Calu3 (cell line): ENCODE data around the gene GOSR2. TPM values are rescaled to one million over a fixed set of nuclear protein-coding genes. Genes with fewer than 3 reads are reported as not detected.

Experiments used
- BruUV-seq: library from RNA; stranded (reverse); fragments of 400-500 nt; replicated peaks from 2 replicates; lab custom pipeline; 2021; lab: Mats Ljungman, UMichigan
- CTCF ChIA-PET: fragments of 300-600 bp; sonication (Branson Sonifier 250); formaldehyde crosslinking; loops from one replicate; lab custom pipeline; 2022; ENCODE audit warnings: antibody characterized with exemption; lab: Charles Lee
- DNase-seq: peaks from one replicate; pipeline ENCODE4 v3.0.0; 2022
- H3K27ac Mint-ChIP-seq: one replicate; pipeline ENCODE4 v1.8.0; 2022; ENCODE audit warnings: mixed read lengths; ENCODE audit not compliant: unreplicated experiment
- H3K27me3 Mint-ChIP-seq: one replicate; pipeline ENCODE4 v1.8.0; 2022; ENCODE audit warnings: mixed read lengths; ENCODE audit not compliant: unreplicated experiment
- H3K36me3 Mint-ChIP-seq: one replicate; pipeline ENCODE4 v1.8.0; 2022; ENCODE audit warnings: mild to moderate bottlenecking, moderate library complexity, mixed read lengths; ENCODE audit not compliant: insufficient read depth, unreplicated experiment
- H3K4me1 Mint-ChIP-seq: one replicate; pipeline ENCODE4 v1.8.0; 2022; ENCODE audit warnings: mild to moderate bottlenecking, low read depth, mixed read lengths; ENCODE audit not compliant: unreplicated experiment
- H3K4me3 Mint-ChIP-seq: one replicate; pipeline ENCODE4 v1.8.0; 2022; ENCODE audit warnings: mild to moderate bottlenecking, low read depth, moderate library complexity, mixed read lengths; ENCODE audit not compliant: unreplicated experiment
- H3K9me3 Mint-ChIP-seq: one replicate; pipeline ENCODE4 v1.8.0; 2022; ENCODE audit warnings: low read depth, mixed read lengths; ENCODE audit not compliant: unreplicated experiment
- CTCF ChIP-seq: fragments of 200-600 bp; IDR thresholded peaks from one replicate; pipeline ENCODE4 v1.8.0; 2022; ENCODE audit warnings: antibody characterized with exemption; ENCODE audit not compliant: unreplicated experiment
- intact Hi-C: fragments of 100-400 bp; cut with micrococcal nuclease; formaldehyde crosslinking; loops from one replicate; pipeline ENCODE4 v1.10.0; 2022; ENCODE audit not compliant: unreplicated experiment
- total RNA-seq: library from RNA; stranded (reverse); gene quantifications from 2 replicates; pipeline ENCODE4 v1.2.3, GENCODE V29; 2022

The GOSR2 gene
- total RNA-seq, 1 experiment from 2014 or later, result 91.2 TPM

DNA sequence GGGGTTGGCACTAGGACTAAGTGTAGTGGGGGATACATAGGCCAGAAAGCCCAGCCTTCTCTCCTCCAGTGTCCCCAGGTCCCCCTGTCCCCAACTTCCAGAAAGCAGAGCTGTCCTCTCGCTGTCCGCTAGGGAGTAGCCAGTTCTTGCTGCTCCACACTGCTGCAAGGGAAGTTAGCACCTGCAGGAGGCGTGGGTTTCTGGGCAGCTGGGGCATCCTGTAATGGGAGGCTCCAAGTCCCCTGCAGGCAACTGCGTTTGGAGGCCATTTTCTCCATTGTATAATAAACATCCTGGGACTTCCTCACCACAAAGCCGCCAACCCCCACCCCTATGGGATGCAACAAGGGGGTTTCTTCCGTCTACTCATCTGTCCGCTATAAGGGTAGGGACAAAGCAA lies 54.4 kb downstream of the GOSR2 start:
- peak; percentile 58 for DNase-seq
- no peak overlapping the region for H3K27ac Mint-ChIP-seq
- no peak for TF ChIP-seq CTCF
- BruUV-seq, result no TSS peak
- H3K27me3 Mint-ChIP-seq, result peaks cover 75% of the 10 kb centered on the region
- intact Hi-C loops, result no loop called here
- CTCF ChIA-PET, result interaction anchor here (0.7 to 2.4 kb wide), 2 partner anchors 14 to 35 kb away, joined by 3 to 6 read pairs; no protein-coding TSS in a partner anchor
- H3K4me3 Mint-ChIP-seq, result no peak overlapping the region
- no peaks in the 10 kb centered on the region for H3K9me3 Mint-ChIP-seq
- H3K36me3 Mint-ChIP-seq, result no peaks in the 10 kb centered on the region
- no peaks in the 10 kb centered on the region for H3K4me1 Mint-ChIP-seq

DNA sequence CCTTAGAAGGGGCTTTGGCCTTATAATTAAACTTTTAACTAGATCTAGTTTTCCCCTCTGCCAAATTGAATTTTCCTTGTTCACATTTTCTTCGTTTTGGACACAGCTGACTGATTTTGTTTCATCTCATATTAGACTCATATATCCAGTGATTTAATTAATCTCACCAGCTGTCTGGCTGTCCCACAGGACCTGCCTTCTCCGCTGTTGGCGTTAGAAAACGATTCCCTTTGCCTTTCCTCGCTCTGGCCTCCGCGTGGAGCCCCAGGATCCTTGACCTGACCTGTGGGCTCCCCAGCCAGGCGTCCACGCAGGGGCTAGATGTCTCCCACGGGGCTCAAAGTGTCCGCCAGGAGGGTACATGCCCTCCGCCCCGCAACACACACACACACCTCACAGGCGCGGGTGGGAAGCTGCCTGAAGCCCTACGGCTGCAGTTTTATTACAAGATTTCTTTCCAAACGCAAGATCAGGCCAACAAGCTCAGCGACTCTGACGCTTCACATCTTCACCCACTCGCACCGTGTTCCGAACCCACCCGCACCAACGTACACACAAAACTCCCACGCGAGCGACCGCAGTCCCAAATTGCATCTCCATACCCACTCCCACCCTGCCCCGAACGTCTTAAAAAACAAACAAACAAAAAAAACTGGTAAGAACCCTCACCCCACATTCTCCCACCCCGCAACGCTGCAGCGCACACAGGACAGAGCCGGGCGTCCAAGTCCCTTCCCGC lies 55.0 kb downstream of the GOSR2 start:
- no peaks in the 10 kb centered on the region for H3K9me3 Mint-ChIP-seq
- TF ChIP-seq CTCF, result no peak
- BruUV-seq, result no TSS peak
- H3K27ac Mint-ChIP-seq, result no peak overlapping the region
- H3K36me3 Mint-ChIP-seq, result no peaks in the 10 kb centered on the region
- H3K27me3 Mint-ChIP-seq, result peaks cover 81% of the 10 kb centered on the region
- no peak for DNase-seq
- intact Hi-C loops, result no loop called here
- peak overlapping the region; percentile 61 for H3K4me3 Mint-ChIP-seq
- CTCF ChIA-PET, result interaction anchor here (2.4 kb wide), 1 partner anchor 35 kb away, joined by 6 read pairs; no protein-coding TSS in a partner anchor
- no peaks in the 10 kb centered on the region for H3K4me1 Mint-ChIP-seq

GRCh38 chr17:46978489-46979146 lies 55.7 kb downstream of the GOSR2 start:
- TF ChIP-seq CTCF, result no peak
- no TSS peak for BruUV-seq
- Mint-ChIP-seq H3K27me3 (peaks cover 84% of the 10 kb centered on the region), H3K9me3 (no peaks in the 10 kb centered on the region), H3K27ac (no peak overlapping the region), H3K4me3 (peak overlapping the region; percentile 61), H3K4me1 (no peaks in the 10 kb centered on the region), H3K36me3 (no peaks in the 10 kb centered on the region)
- intact Hi-C loops, result no loop called here
- DNase-seq, result peak; percentile 27
- CTCF ChIA-PET, result interaction anchor here (0.6 to 2.4 kb wide), 3 partner anchors 36 to 831 kb away, joined by 3 to 6 read pairs (median 6); no protein-coding TSS in a partner anchor

- Mint-ChIP-seq H3K36me3 (no peaks in the 10 kb centered on the region), H3K9me3 (no peaks in the 10 kb centered on the region), H3K27me3 (peaks cover 77% of the 10 kb centered on the region), H3K4me3 (peak within 1 kb of the TSS; percentile 61), H3K27ac (no peak within 1 kb of the TSS), H3K4me1 (no peaks in the 10 kb centered on the region)
- no peak for TF ChIP-seq CTCF
- CTCF ChIA-PET, result interaction anchor here (0.6 to 2.4 kb wide), 3 partner anchors 37 to 831 kb away, joined by 3 to 6 read pairs (median 6); no protein-coding TSS in a partner anchor
- DNase-seq, result peak; percentile 59
- BruUV-seq, result no TSS peak
- intact Hi-C loops, result no loop called here
These were observed 56.3 kb downstream of the GOSR2 start, which contains the start of gene RPRML for GRCh38 chr17:46979147-46979863. RPRML (minus strand) TSS chr17:46979253; CDS start chr17:46979007, 246 bp downstream.
